ENCODE data around the gene MTHFD2L. TPM values are rescaled to one million over a fixed set of nuclear protein-coding genes. Genes with fewer than 3 reads are reported as not detected.

MTHFD2L gene
- total RNA-seq, 2 donors from 2014 or later, result 5.8 to 26.9 TPM

DNA sequence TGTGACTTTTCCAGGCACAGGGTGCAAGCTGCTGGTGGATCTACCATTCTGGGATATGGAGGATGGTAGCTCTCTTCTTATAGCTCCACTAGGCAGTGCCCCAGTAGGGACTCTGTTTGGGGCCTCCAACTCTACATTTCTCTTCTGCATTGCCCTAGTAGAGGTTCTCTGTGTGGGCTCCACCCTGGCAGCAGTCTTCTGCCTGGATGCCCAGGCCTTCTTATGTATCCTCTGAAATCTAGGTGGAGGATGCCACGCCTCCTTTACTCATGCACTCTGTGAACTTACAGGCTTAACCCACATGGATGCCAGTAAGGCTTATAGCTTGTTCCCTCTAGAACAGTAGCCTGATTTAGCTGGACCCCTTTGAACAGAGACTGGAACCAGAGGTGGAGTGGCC is 186.1 kb downstream of the MTHFD2L start:
- ATAC-seq (ENCODE audit: insufficient number of reproducible peaks, low FRiP score, low read depth) (no peak), DNase-seq (ENCODE audit: low spot score) (no peak)
- H3K9me3 ChIP-seq, result peaks cover 11% of the 10 kb centered on the region
- H3K4me1 ChIP-seq (ENCODE audit: control insufficient read depth in 1 of 2, low read depth in 2 of 2), result no peaks in the 10 kb centered on the region
- H3K36me3 ChIP-seq, result no peaks in the 10 kb centered on the region
- no peak overlapping the region for H3K4me3 ChIP-seq
- TF ChIP-seq, protein P1, sequence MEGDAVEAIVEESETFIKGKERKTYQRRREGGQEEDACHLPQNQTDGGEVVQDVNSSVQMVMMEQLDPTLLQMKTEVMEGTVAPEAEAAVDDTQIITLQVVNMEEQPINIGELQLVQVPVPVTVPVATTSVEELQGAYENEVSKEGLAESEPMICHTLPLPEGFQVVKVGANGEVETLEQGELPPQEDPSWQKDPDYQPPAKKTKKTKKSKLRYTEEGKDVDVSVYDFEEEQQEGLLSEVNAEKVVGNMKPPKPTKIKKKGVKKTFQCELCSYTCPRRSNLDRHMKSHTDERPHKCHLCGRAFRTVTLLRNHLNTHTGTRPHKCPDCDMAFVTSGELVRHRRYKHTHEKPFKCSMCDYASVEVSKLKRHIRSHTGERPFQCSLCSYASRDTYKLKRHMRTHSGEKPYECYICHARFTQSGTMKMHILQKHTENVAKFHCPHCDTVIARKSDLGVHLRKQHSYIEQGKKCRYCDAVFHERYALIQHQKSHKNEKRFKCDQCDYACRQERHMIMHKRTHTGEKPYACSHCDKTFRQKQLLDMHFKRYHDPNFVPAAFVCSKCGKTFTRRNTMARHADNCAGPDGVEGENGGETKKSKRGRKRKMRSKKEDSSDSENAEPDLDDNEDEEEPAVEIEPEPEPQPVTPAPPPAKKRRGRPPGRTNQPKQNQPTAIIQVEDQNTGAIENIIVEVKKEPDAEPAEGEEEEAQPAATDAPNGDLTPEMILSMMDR (IDR thresholded peaks at IDR 0.05), result no peak
- H3K27me3 ChIP-seq (replicated peaks; ENCODE audit: insufficient read depth), result no peaks in the 10 kb centered on the region
- H3K27ac ChIP-seq, result no peak overlapping the region

Other genes with a start within 250 kb of the MTHFD2L start
- not detected for gene PF4, start 176.1 kb upstream of the MTHFD2L start, total RNA-seq
- gene PPBP, start 169.9 kb upstream of the MTHFD2L start, total RNA-seq, result not detected
- under 1 TPM in 1 of 2 donors, not detected in 1; 0.49 TPM for gene CXCL5, start 159.4 kb upstream of the MTHFD2L start, total RNA-seq
- 10 to 100 TPM in 1 of 2 donors, 1 to 10 TPM in 1; 4.9 to 11.9 TPM for gene CXCL3, start 119.4 kb upstream of the MTHFD2L start, total RNA-seq
- 10 to 100 TPM; 34.0 to 71.4 TPM for gene CXCL2, start 58.9 kb upstream of the MTHFD2L start, total RNA-seq
- 1 to 10 TPM in 1 of 2 donors, not detected in 1; 1.6 TPM for gene EPGN, start 150.4 kb downstream of the MTHFD2L start, total RNA-seq
- gene EREG, start 207.0 kb downstream of the MTHFD2L start, total RNA-seq, result 1 to 10 TPM; 1.1 to 7.8 TPM

Measured in thoracic aorta (tissue), 2 donors.